Activated CD8-positive, alpha-beta T cell treated with anti-CD3 and anti-CD28 coated beads, Interleukin-2, amount 10 ng/mL, durations not matched to agents 7 days and 5 days (primary cell): Measurements from ENCODE around the gene HOXC9. TPM values are rescaled to one million over a fixed set of nuclear protein-coding genes. Genes with fewer than 3 reads are reported as not detected.

Experiments
- ATAC-seq: fragments of 150-1000 bp; cut with Tn5 transposase; one replicate; pipeline ENCODE4 v1.10.0; 2021; ENCODE audit warnings: moderate library complexity
- CTCF ChIA-PET: fragments of 350-600 bp; sonication (Branson Sonifier 250); formaldehyde crosslinking; loops from one replicate; lab custom pipeline; 2021; ENCODE audit warnings: antibody characterized with exemption; lab: Charles Lee
- POLR2A ChIA-PET: fragments of 350-600 bp; sonication (Branson Sonifier 250); formaldehyde crosslinking; loops from one replicate; lab custom pipeline; 2021; ENCODE audit warnings: antibody characterized with exemption; lab: Charles Lee
- DNase-seq: peaks from one replicate; pipeline ENCODE4 v3.0.0-alpha.2; 2020
- H3K27ac Mint-ChIP-seq: one replicate; pipeline ENCODE4 v1.8.0; 2021; ENCODE audit warnings: mild to moderate bottlenecking, mixed read lengths
- H3K27me3 Mint-ChIP-seq: one replicate; pipeline ENCODE4 v1.8.0; 2021; ENCODE audit warnings: low read depth, mixed read lengths
- H3K36me3 Mint-ChIP-seq: one replicate; pipeline ENCODE4 v1.8.0; 2021; ENCODE audit warnings: low read depth, mixed read lengths
- H3K4me1 Mint-ChIP-seq: one replicate; pipeline ENCODE4 v1.8.0; 2021; ENCODE audit warnings: low read depth, mixed read lengths
- H3K4me3 Mint-ChIP-seq: one replicate; pipeline ENCODE4 v1.8.0; 2021; ENCODE audit warnings: mild to moderate bottlenecking, mixed read lengths
- H3K9me3 Mint-ChIP-seq: one replicate; pipeline ENCODE4 v1.8.0; 2022; ENCODE audit warnings: mixed read lengths; ENCODE audit not compliant: insufficient read depth
- total RNA-seq, 2 experiments: library from RNA; stranded (reverse); gene quantifications; one replicate each; pipeline ENCODE4 v1.2.3, GENCODE V29; 2021

The HOXC9 gene
- total RNA-seq, 2 experiments from 2014 or later, result not detected

DNA sequence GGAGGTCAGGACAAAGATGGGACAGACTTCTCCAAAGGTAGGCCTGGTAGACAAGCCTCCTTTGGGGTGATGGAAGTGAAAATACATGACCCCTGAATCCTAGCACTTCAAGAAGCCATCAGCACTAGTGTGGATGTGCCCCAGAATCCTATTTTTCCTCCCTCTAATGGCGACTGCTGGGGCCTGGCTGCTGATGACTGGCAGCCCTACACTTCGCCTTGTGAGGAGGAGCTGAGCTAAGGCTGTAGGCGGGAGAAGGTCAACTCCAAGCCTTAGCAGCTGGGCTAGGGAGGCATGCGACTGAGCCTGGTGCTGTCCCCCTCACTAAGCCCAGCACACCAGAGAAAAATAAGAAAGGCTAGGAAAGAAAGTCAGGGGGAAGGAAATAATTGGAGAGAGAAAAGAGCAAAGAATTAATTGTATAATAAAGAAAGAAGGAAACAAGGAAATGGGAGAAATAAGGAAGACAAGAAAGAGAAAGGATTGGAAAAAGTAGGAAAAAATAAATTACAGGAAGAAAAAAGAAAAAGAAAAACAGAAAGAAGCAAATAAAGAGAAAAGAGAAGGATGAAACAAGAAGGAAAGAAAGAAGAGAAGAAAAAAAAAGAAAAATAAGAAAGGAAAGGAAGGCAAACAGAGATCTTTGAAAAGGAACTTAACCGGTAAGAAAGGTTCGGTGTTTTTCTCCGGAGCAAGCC lies 19.7 kb upstream of the HOXC9 start:
- Mint-ChIP-seq H3K27ac (no peak overlapping the region), H3K36me3 (peaks cover 4% of the 10 kb centered on the region), H3K27me3 (peaks cover 92% of the 10 kb centered on the region), H3K4me3 (no peak overlapping the region), H3K4me1 (peaks cover 22% of the 10 kb centered on the region), H3K9me3 (no peaks in the 10 kb centered on the region)
- DNase-seq, result no peak
- CTCF ChIA-PET, result interaction anchor here (1.1 kb wide), 1 partner anchor 221 kb away, joined by 4 read pairs; no protein-coding TSS in a partner anchor
- ATAC-seq, result no peak
- POLR2A ChIA-PET, result interaction anchor here (0.5 to 0.7 kb wide), 2 partner anchors 45 to 221 kb away, joined by 3 to 4 read pairs; no protein-coding TSS in a partner anchor

DNA sequence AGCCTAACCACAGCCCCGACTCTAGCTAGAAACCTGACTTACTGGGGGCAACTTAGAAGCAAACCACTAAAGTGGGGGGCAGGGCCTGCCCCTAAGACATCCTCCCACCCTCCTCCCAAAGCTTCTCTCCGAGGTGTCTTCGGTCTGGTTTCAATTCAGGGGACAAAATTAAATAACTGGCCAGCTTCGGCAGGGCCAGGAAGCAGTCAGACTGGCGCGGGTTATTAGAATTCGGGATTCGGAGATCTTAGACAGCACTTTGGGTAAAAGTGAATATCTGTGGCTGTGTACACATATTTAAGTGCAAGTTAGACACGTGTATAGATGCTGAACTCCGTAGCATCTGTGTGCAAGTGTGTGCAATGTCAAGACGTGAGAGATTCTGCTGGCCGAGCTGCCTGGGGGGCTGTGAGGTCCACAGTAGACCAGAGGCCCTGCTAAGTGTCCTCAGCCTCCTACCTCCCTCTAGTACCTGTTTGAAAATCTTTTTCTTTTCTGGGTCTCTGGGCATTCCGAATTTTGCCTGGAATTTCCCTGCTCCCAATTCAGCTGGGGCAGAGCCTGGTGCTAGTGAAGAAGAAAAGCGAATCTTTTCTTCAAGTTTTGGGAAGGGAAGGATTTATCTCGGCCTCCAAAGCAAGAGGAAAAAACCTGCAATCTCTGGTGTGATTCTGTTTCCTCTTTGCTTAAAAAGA lies 19.0 kb upstream of the HOXC9 start:
- Mint-ChIP-seq H3K27me3 (peaks cover 92% of the 10 kb centered on the region), H3K4me3 (no peak overlapping the region), H3K4me1 (peaks cover 21% of the 10 kb centered on the region), H3K36me3 (peaks cover 2% of the 10 kb centered on the region), H3K27ac (no peak overlapping the region), H3K9me3 (no peaks in the 10 kb centered on the region)
- ChIA-PET POLR2A (interaction anchor here (0.5 to 0.7 kb wide), 2 partner anchors 46 to 221 kb away, joined by 3 to 4 read pairs; no protein-coding TSS in a partner anchor), CTCF (interaction anchor here (0.5 to 1.1 kb wide), 2 partner anchors 23 to 220 kb away, joined by 3 to 4 read pairs; no protein-coding TSS in a partner anchor)
- ATAC-seq (no peak), DNase-seq (no peak)

DNA sequence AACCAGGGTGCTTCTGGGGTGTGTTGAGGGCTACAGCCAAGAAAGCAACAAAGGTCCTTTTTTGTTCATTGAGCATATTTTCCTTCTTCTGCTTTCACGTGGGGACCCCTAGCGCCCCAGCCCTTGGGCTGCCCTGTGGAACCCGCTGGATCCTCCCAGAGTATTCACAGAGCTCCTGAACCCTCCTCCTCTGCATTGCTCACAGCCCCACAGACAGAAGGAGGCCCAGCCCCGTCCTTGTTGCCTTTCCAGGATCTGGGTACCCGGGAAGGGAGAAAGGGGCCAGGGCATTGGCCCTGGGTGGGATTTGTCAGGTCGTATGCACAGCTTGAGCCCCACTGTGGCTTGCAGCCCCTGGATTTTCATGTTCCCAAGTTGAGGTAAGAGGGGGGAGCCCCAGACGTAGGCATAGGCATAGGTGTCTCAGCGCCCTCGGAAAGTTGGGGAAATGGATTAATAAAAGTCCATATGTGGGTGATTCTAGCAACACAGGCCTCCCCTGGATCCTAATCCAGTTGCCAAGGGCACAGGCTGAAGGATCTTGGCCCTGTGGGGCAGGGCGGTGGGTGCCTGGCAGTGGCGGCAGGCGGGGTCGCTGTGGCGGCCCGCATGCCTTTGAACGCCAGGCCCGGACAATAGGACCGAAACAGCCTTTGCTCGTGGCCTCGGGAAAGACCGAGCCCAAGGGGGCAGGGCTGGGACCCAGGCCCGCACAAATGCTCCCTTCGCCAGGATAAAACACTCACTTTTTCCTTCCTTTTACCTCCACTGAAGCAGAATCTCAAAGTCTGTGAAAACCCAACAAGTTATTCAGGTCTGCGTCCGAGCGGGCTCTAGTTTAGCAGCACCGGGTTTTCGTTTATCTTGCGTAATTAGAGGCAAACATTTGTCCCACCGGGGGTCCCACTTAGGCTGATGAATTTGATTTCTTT lies 18.1 kb upstream of the HOXC9 start:
- Mint-ChIP-seq H3K4me3 (no peak overlapping the region), H3K27ac (no peak overlapping the region), H3K27me3 (peaks cover 93% of the 10 kb centered on the region), H3K36me3 (peaks cover 2% of the 10 kb centered on the region), H3K9me3 (no peaks in the 10 kb centered on the region), H3K4me1 (peaks cover 28% of the 10 kb centered on the region)
- ATAC-seq (no peak), DNase-seq (no peak)
- POLR2A ChIA-PET, result no interaction called here
- CTCF ChIA-PET, result no interaction called here

DNA sequence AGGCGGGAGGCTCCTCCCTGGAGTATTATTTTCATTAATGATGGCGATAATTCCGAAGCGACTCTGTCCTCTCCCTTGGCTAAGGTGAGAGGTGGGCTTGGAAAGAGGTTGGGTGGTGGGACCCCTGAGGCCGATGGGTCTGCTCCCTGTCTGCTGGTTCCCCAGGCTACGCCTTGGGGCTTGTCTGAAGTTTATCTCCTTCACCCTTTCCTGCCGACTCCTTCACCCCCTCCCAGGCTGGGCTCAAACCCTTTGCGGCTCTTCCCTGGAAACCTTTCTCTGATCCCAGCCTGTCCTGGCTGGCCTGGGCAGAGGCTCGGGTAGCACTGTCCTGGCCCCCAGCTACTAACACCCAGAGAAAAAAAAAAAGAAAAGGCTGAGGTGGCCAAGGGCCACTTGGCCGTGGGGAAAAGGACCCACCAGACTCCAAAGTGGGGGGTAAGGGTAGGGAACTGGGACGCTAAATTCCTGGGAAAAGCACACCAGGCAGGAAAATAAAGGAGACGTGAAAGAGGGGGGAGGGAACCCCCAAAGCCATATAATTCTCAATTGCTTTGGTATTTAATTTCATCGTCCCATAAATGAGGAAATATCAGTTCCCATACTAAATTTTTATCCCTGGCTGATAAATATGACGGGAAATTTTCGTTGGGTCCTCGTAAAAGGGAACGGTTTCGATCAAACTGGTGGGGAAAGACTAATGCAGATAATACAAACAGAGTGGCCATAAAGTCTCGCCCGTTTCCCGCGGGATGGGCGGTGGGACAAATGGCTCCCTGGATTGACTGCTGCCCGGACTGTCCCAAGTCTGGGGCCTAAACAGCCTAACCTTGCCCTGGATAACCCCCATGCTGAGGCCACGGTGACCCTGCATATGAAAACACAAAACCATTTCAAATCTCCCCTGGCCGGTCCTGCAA lies 17.1 kb upstream of the HOXC9 start:
- Mint-ChIP-seq H3K4me1 (peaks cover 30% of the 10 kb centered on the region), H3K4me3 (peak overlapping the region; percentile 12), H3K9me3 (no peaks in the 10 kb centered on the region), H3K27ac (no peak overlapping the region), H3K36me3 (peaks cover 2% of the 10 kb centered on the region), H3K27me3 (peaks cover 95% of the 10 kb centered on the region)
- no peak for ATAC-seq
- DNase-seq, result no peak
- POLR2A ChIA-PET, result no interaction called here
- CTCF ChIA-PET, result no interaction called here

DNA sequence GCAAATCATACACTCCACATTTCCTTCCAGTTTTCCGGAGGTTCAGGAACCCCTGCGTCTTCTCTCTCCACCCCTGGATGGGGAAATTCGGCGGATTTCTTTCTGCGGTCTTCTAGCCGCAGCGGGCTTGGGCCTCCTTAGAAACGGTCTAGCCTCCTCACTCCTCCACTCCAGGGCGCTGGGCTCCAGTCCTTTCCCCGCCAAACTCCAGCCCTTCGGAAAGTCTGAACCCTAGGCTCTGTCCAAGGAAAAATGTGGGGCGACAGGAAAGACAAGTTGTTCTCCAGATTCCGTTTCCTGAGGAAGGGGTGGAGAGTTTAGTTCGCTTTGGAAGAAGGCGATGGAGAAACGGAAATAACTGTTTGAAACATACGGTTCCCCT lies 16.4 kb upstream of the HOXC9 start:
- H3K9me3 Mint-ChIP-seq, result no peaks in the 10 kb centered on the region
- ChIA-PET CTCF (interaction anchor here (5.8 kb wide), 1 partner anchor 218 kb away, joined by 35 read pairs; no protein-coding TSS in a partner anchor), POLR2A (no interaction called here)
- peak overlapping the region; percentile 12 for H3K4me3 Mint-ChIP-seq
- H3K27ac Mint-ChIP-seq, result no peak overlapping the region
- peaks cover 2% of the 10 kb centered on the region for H3K36me3 Mint-ChIP-seq
- DNase-seq, result no peak
- peaks cover 95% of the 10 kb centered on the region for H3K27me3 Mint-ChIP-seq
- no peak for ATAC-seq
- H3K4me1 Mint-ChIP-seq, result peaks cover 31% of the 10 kb centered on the region

DNA sequence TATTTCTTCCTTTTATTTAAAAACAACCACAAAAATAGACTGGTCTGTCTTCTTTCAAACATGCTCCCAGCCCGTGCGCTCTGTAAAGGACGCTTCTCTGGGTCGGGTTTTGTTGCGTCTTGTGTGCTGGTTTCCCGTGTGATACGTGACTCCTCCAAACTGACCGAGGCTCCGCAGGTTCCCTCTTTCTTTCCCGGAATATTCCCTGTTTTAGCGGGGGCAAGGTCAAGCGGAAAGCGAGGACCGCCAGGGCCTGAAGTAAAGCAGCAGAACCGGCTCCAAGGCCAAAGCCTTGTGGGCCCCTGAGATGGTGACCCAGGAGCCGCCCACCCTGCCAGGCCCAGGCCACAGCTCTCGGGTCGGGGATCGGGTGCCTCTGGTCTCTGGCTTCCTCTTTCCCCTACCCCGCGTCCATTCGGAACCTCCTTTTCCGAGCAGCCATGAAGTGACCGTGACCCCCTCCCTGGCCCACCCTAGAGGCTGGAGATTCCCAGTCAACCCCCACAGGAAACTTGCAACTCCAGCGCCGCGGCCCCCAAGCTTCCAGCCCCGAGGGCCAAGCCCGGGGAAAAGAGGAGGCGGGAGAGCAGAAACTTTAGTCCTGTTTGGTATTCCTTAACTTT lies 15.9 kb upstream of the HOXC9 start:
- peaks cover 36% of the 10 kb centered on the region for H3K4me1 Mint-ChIP-seq
- H3K4me3 Mint-ChIP-seq, result no peak overlapping the region
- peaks cover 2% of the 10 kb centered on the region for H3K36me3 Mint-ChIP-seq
- H3K9me3 Mint-ChIP-seq, result no peaks in the 10 kb centered on the region
- POLR2A ChIA-PET, result no interaction called here
- CTCF ChIA-PET, result interaction anchor here (1.1 to 5.8 kb wide), 10 partner anchors 8 to 223 kb away, joined by 3 to 35 read pairs (median 7); partner anchors contain the start of genes HOXC5 and HOXC9
- DNase-seq (no peak), ATAC-seq (no peak)
- peaks cover 93% of the 10 kb centered on the region for H3K27me3 Mint-ChIP-seq
- no peak overlapping the region for H3K27ac Mint-ChIP-seq

DNA sequence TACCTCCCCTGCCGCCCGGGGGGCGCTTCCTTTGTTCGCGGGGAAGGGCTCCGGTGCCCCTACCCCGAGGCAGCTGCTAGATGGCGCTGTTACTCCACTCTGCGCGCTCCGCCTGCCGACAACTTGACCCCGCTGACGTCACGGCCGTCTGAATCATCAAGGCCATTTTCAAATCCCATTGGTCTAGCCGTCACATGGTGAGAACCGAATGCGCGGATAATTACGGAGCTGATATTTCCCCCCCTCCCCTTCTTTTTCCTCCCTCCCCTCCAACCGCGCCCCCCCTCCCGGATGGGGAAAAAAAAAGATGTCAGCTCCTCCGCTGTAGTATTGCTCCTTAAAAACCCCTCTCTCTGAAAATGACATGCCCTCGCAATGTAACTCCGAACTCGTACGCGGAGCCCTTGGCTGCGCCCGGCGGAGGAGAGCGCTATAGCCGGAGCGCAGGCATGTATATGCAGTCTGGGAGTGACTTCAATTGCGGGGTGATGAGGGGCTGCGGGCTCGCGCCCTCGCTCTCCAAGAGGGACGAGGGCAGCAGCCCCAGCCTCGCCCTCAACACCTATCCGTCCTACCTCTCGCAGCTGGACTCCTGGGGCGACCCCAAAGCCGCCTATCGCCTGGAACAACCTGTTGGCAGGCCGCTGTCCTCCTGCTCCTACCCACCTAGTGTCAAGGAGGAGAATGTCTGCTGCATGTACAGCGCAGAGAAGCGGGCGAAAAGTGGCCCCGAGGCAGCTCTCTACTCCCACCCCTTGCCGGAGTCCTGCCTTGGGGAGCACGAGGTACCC lies 14.9 kb upstream of the HOXC9 start, which contains the start of gene HOXC10:
TSS of gene HOXC10 (plus strand) at position 246 of the 791 bp plus-strand sequence. CDS start at position 360, 114 bp downstream.
- Mint-ChIP-seq H3K4me3 (peak within 1 kb of the TSS; percentile 48), H3K4me1 (peaks cover 43% of the 10 kb centered on the region), H3K9me3 (no peaks in the 10 kb centered on the region), H3K27me3 (peaks cover 93% of the 10 kb centered on the region), H3K27ac (peak within 1 kb of the TSS; percentile 52), H3K36me3 (peaks cover 2% of the 10 kb centered on the region)
- peak; percentile 74 for ATAC-seq
- peak; percentile 86 for DNase-seq
- ChIA-PET POLR2A (no interaction called here), CTCF (interaction anchor here (0.6 to 5.8 kb wide), 23 partner anchors 9 to 231 kb away, joined by 3 to 35 read pairs (median 4); partner anchors contain the start of genes HOXC11, HOXC5, HOXC6 and HOXC9)

DNA sequence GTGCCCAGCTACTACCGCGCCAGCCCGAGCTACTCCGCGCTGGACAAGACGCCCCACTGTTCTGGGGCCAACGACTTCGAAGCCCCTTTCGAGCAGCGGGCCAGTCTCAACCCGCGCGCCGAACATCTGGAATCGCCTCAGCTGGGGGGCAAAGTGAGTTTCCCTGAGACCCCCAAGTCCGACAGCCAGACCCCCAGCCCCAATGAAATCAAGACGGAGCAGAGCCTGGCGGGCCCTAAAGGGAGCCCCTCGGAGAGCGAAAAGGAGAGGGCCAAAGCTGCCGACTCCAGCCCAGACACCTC lies 14.3 kb upstream of the HOXC9 start:
- no peaks in the 10 kb centered on the region for H3K36me3 Mint-ChIP-seq
- no peak overlapping the region for H3K27ac Mint-ChIP-seq
- no peak for ATAC-seq
- ChIA-PET CTCF (interaction anchor here (0.7 to 5.8 kb wide), 17 partner anchors 9 to 230 kb away, joined by 3 to 35 read pairs (median 6); partner anchors contain the start of genes HOXC11, HOXC5, HOXC6 and HOXC9), POLR2A (no interaction called here)
- H3K9me3 Mint-ChIP-seq, result no peaks in the 10 kb centered on the region
- peaks cover 93% of the 10 kb centered on the region for H3K27me3 Mint-ChIP-seq
- H3K4me1 Mint-ChIP-seq, result peaks cover 39% of the 10 kb centered on the region
- DNase-seq, result no peak
- peak overlapping the region; percentile 48 for H3K4me3 Mint-ChIP-seq

DNA sequence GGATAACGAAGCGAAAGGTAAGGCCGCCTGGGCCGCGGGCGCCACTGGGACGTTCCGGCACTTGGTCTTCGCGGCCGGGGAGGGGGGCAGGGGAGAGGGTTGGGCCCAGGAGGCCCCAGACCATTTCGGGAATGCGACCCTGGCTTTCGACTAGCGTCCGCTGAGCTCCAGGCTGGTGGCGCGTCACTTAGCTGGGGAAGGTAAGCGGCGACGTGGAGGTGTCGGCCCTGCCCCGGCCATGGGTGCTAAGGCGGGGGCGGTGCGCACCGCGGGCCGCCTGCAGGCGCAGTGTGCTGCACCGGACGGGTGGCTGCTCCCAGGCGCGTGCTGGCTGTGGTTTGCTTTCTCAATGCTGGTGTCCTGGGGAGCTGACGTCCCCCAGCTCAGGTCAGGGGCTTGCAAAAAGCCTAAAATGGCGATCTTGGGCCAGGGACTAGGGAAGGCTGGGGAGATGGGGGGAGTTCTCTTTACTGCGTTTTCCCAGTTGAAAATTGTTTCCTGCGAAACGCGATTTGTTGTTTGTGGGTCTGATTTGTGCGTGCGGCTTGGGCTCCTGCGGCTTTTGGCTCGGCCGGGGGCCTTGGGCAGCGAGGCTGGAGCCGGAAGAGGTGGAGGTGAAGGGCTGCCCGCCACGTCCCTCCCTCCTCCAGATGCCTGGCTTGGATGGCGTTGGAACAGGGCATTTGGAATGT lies 13.8 kb upstream of the HOXC9 start:
- Mint-ChIP-seq H3K27ac (no peak overlapping the region), H3K9me3 (no peaks in the 10 kb centered on the region), H3K4me1 (peaks cover 35% of the 10 kb centered on the region), H3K36me3 (no peaks in the 10 kb centered on the region), H3K4me3 (peak overlapping the region; percentile 12), H3K27me3 (peaks cover 93% of the 10 kb centered on the region)
- POLR2A ChIA-PET, result no interaction called here
- CTCF ChIA-PET, result interaction anchor here (0.9 to 5.8 kb wide), 15 partner anchors 9 to 230 kb away, joined by 3 to 35 read pairs (median 6); partner anchors contain the start of genes HOXC11, HOXC5, HOXC6 and HOXC9
- peak; percentile 31 for ATAC-seq
- no peak for DNase-seq
